ENCODE data around the gene NRCAM.

The NRCAM gene

GRCh38 chr7:108152198-108152597, 304.0 kb downstream of the NRCAM start:
- no peak for DNase-seq (ENCODE audit: low read depth)

- DNase-seq (ENCODE audit: low read depth): no peak
Measured at GRCh38 chr7:108149908-108150307, 306.3 kb downstream of the NRCAM start.

- DNase-seq (ENCODE audit: low read depth): no peak
Measured at GRCh38 chr7:108149119-108149518, 307.1 kb downstream of the NRCAM start.

- DNase-seq (ENCODE audit: low read depth): no peak
Measured at GRCh38 chr7:108147031-108147563, 309.1 kb downstream of the NRCAM start.

- peak; percentile 3 for DNase-seq (ENCODE audit: low read depth)
Measured at GRCh38 chr7:108146070-108146842, 310.0 kb downstream of the NRCAM start.

GRCh38 chr7:108145401-108145800, 310.8 kb downstream of the NRCAM start:
- no peak for DNase-seq (ENCODE audit: low read depth)

GRCh38 chr7:108144931-108145330, 311.3 kb downstream of the NRCAM start:
- DNase-seq (ENCODE audit: low read depth): no peak

- DNase-seq (ENCODE audit: low read depth): no peak
Measured at GRCh38 chr7:108143658-108144420, 312.4 kb downstream of the NRCAM start.

- DNase-seq (ENCODE audit: low read depth): no peak
Measured at GRCh38 chr7:108142675-108143259, 313.5 kb downstream of the NRCAM start.

- no peak for DNase-seq (ENCODE audit: low read depth)
Measured at GRCh38 chr7:108142180-108142579, 314.1 kb downstream of the NRCAM start.

- no peak for DNase-seq (ENCODE audit: low read depth)
Measured at GRCh38 chr7:108140671-108141070, 315.6 kb downstream of the NRCAM start.

- DNase-seq (ENCODE audit: low read depth): no peak
Measured at GRCh38 chr7:108138911-108139310, 317.3 kb downstream of the NRCAM start.

GRCh38 chr7:108137993-108138392, 318.2 kb downstream of the NRCAM start:
- DNase-seq (ENCODE audit: low read depth): no peak

GRCh38 chr7:108137040-108137439, 319.2 kb downstream of the NRCAM start:
- no peak for DNase-seq (ENCODE audit: low read depth)

GRCh38 chr7:108136191-108136688, 320.0 kb downstream of the NRCAM start:
- no peak for DNase-seq (ENCODE audit: low read depth)

GRCh38 chr7:108135446-108136190, 320.6 kb downstream of the NRCAM start:
- no peak for DNase-seq (ENCODE audit: low read depth)

GRCh38 chr7:108134486-108134885, 321.8 kb downstream of the NRCAM start:
- no peak for DNase-seq (ENCODE audit: low read depth)

GRCh38 chr7:108132551-108133265, 323.5 kb downstream of the NRCAM start:
- DNase-seq (ENCODE audit: low read depth): no peak

- DNase-seq (ENCODE audit: low read depth): no peak
Measured at GRCh38 chr7:108130261-108130660, 326.0 kb downstream of the NRCAM start, which contains the start of gene LAMB4. LAMB4 (minus strand) TSS chr7:108130361; CDS start chr7:108123164, 7,197 bp downstream.

- DNase-seq (ENCODE audit: low read depth): no peak
Measured at GRCh38 chr7:108129018-108129965, 326.9 kb downstream of the NRCAM start.

All from T follicular helper cell (primary cell).